Glomerular endothelial cell (primary cell): ENCODE results near the gene ESR1. TPM values are rescaled to one million over a fixed set of nuclear protein-coding genes. Genes with fewer than 3 reads are reported as not detected.

Source experiments
- DNase-seq: peaks from one replicate; pipeline ENCODE4 v3.0.0-alpha.2; 2011; ENCODE audit warnings: low read depth, low spot score; ENCODE audit errors: extremely low read depth
- total RNA-seq: library from RNA; depleted of rRNA; stranded (reverse); fragments of >200 nt; gene quantifications from 2 replicates; pipeline ENCODE4 v1.2.3, GENCODE V29; 2015

The ESR1 gene
- total RNA-seq, 1 donor from 2014 or later = not detected

DNA sequence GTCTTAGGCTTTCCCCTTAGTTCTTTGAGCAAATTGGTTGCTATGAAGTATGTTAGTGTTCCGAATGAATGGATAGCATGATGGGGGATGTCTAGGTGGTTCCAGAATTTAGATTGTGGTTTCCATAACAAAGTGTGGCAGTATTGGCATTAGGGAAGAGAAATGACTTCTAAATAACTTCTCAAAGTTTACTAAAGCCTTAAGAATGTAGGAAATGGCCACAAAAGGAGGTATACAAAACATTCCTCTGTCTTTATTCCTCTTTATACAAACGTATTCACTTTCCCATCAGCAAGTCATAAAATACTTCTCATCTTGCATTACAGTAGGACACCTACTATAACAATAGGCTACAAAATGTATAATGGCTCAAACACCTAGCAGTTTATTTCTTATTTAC, 279.6 kb downstream of the ESR1 start:
- DNase-seq = no peak

GRCh38 chr6:152087701-152088100, 280.2 kb downstream of the ESR1 start:
- no peak for DNase-seq

GRCh38 chr6:152089992-152090391, 282.5 kb downstream of the ESR1 start:
- no peak for DNase-seq

GRCh38 chr6:152091201-152091600, 283.7 kb downstream of the ESR1 start:
- DNase-seq = no peak

- DNase-seq = no peak
Measured at GRCh38 chr6:152091851-152092341, 284.4 kb downstream of the ESR1 start.

DNA sequence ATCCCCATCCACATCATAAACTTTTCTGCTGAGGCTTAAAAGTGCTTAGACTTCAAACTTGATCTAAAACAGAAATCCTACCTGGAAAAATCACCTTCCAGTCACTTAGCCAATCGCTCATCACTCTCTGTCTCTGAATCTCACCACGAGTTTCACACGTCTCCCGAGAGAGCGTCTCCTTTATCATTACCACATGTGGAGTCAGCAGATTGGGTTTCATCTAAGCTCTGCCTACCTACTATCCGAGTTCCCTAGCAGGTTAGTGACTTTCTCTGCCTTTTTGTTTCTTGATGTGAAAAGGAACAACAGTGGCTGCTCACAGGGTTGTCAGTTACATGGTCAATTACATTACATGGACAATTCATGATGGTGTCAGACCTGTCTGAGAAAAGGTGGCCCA, 286.2 kb downstream of the ESR1 start:
- no peak for DNase-seq

GRCh38 chr6:152094276-152094675, 286.8 kb downstream of the ESR1 start:
- no peak for DNase-seq

DNA sequence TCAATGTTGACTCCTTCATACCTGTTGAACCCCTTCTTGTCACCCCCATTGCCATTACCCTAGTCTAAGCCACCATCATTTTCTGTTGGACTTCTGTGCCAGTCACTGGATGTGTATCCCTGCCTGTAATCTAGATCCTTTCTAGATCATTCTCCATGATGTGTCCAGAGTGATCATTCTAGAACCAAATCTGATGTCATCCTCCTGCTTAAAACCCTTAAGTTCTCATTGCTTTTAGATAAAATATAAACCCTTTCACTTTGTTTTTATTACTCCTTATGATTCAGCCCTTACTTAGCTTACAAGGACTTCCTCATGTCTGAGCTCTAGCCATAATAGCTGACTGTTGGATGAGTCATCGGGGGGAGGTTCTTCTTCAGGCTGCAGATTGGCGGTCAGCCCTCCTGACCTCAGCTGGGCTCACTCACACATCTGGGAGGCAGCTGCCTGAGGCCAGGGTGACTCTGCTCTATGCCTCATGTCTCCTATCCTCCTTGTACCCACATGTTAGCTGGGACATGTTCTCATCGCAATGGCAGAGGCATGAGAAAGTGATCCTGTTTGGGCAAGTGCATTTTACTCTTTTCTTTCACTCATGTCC, 287.6 kb downstream of the ESR1 start:
- DNase-seq = peak; percentile 88

DNA sequence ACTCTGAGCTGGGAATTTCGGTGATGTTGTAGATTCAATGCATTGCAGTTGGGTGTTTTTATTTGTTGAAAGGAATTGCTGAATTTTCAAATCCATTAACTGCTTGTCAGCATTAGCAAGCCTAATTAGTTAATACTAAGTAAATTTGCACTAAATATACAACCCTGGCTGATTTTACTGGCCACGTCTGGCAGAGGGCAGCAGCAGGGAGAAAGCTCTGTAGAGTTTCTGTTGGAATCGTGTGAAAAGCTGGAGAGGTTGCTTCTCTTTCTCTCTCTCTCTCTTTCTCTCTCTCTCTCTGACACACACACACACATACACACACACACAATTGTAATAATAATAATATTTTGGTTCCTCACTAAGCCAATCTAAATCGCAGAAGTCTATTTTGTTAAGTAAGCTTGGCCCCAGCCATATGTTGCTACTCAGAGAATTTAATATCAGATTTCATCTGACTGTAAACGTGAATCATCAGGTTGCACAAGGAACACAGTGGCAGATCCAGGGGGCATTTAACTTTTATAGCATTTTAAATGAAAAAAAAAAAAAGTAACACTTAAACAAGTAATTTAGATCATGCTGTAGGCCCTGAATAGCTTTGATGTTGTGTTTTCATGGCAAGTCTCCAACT, 289.5 kb downstream of the ESR1 start:
- DNase-seq = no peak

DNA sequence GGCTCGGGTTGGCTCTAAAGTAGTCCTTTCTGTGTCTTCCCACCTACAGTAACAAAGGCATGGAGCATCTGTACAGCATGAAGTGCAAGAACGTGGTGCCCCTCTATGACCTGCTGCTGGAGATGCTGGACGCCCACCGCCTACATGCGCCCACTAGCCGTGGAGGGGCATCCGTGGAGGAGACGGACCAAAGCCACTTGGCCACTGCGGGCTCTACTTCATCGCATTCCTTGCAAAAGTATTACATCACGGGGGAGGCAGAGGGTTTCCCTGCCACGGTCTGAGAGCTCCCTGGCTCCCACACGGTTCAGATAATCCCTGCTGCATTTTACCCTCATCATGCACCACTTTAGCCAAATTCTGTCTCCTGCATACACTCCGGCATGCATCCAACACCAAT, 291.2 kb downstream of the ESR1 start:
- no peak for DNase-seq

GRCh38 chr6:152099446-152100182, 292.1 kb downstream of the ESR1 start:
- DNase-seq = no peak

- DNase-seq = no peak
Measured at GRCh38 chr6:152100183-152100618, 292.7 kb downstream of the ESR1 start.

- DNase-seq = no peak
Measured at GRCh38 chr6:152107973-152108372, 300.5 kb downstream of the ESR1 start.

GRCh38 chr6:152110886-152111820, 303.7 kb downstream of the ESR1 start:
- no peak for DNase-seq

DNA sequence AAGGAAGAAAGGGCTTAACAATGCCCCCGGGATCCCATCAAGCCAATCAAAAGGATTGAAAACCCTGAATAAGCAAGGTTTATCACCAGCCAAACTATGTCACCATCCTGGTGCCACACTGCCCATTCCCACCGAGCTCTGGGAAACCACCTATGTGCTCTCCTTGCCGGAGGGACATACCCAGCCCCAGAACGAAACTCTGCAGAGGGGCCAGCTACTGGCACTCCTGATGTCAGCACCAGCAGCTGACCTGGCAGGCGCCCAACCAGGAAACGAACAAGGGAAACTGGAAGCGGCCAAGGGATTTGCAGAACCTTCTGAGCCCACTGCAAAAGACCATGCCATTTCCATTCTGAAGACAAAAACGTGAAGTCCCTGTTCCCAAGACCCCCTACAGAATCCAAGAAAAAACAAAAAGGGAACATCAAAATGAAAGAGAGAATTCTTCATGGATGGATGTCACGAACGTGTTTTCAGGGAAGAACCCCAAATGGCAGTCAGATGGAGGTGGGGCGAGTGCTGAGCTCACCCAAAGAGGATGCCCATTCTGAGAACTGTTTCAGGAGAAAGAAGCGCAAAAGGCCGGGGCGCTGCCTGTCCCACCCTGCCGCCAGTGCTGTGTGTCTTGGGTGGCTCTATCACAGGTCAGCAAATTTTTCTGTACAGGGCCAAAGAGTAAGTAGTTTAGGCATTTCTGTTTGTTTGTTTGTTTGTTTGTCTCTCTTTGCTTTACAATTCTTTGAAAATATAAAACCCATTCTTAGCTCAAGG, 305.2 kb downstream of the ESR1 start:
- no peak for DNase-seq

- DNase-seq = no peak
Measured at GRCh38 chr6:152117156-152118133, 310.0 kb downstream of the ESR1 start.

GRCh38 chr6:152118224-152118623, 310.7 kb downstream of the ESR1 start:
- no peak for DNase-seq

- no peak for DNase-seq
Measured at GRCh38 chr6:152118678-152119077, 311.2 kb downstream of the ESR1 start.

GRCh38 chr6:152119831-152120230, 312.3 kb downstream of the ESR1 start:
- DNase-seq = no peak
